DMS53 (cell line): ENCODE results near the gene SRD5A3.

Source experiments
- DNase-seq: peaks from one replicate; lab custom pipeline; 2025; lab: John Stamatoyannopoulos, UW

SRD5A3 gene

DNA sequence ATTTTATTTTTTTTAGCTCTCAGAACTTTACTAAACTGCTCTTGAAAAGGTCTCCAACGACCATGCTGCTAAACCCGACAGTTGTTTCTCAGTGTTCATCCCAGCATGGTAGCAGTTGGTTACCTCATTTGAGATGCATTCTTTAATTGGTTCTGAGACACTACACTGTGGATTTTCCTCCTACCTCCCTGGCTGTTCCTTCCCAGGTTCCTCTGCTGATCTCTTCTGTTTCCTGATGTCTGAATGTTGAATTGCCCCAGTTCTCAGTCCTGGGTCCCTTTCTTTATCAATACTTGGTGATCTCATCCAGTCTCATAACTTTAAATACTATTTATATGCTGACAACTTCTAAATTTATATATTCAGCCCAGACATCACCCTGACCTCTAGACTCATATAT, 30.7 kb downstream of the SRD5A3 start:
- no peak for DNase-seq

DNA sequence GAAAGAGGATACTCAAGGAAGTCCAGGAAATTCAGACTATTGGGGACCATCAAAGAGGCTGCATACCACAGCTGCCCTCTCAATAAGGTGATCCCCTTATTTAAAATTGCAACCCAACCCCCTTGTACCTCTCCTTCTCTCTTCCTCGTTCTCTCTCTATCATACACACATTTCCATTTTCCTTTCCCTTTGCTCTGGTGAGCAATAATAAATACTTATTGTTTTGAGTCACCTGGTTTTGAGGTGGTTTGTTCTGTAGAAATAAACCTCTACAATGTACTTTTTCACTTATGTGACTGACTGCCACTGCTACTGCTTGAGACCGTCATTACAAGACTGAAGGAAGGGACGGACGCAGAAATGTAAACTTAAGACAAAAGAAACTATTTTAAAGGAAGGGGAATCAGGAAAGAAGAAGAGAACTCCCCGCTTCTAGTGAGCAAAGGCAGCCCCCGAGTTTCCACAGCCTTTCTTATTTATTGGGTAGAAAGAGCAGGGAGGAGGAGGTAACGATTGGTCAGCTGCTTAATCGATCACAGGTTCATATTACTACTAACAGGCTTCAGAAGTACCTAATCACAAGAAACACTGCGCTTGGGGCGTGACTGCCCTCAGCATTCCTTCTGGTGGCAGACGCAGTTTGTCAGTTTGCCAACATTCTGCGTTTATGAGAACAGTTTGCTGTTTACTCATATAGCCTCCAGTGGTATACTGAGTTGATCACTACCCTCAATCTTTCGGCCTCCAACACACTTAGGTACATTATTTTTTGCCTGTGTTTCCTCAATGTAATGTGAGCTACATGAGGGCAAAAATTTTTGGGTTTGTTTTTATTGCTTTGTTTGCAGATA, 32.8 kb downstream of the SRD5A3 start:
- DNase-seq = no peak

DNA sequence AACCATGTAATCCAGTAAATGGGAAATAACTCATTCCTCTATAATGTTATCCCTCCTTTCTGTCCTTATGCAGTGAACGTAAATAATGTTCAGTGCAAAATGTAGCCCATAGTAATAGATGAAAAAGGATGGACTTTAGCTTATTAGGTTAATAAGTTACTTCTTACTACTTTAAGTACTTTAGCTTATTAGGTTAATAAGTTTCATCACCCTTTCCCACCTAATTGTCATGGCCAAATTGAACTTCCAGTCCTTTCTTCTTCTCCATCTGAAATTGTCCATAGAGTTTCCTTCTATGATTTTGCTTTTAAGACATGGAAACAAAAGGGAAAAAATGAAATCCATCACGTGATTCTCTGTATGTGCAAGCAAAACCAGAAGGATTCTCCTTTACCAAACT, 34.5 kb downstream of the SRD5A3 start:
- DNase-seq = no peak

- no peak for DNase-seq
Measured at GRCh38 chr4:55381502-55381901, 35.5 kb downstream of the SRD5A3 start.

DNA sequence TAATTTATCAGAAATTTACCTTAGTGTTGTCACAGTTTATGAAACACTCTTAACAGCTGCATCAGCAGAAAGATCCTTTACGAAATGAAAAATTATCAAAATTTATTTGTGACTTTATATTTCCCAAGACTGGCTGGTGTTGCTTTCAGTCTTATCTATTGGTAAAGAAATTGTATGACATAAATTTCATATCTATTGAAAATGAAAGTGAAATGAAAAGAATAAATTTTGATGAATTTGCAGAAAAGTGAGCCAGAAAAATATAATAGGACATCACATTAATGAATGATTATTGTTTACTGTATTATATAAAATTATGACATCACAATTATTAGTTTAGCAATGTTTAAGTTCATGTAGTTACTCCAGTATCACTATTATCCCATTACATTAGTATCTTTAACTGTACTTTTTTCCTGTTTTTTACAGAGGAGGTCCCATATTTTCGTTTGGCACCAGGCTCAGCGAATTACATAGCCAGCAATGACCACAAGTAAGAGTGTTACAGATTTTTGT, 36.5 kb downstream of the SRD5A3 start:
- no peak for DNase-seq

DNA sequence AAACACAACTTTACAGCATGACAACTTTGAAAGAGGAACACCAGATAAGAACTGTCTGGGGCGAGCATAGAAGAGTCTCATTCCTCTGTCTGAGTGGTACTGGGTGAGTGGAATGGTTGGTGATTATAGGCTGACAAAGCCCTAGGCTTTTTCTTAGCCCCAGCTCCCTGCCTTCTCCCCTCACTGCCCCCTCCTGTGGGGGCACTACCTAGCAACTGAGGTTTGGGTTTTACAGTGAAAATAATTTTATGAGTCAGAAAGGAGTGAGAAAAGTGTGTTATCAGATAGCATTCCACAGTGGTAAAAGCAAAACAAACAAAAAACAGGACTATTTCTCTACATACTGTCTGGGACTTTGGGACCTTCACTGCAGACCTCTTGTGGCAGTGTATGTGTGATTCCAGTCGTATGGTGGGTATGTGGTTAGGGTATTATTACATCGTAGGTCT, 39.2 kb downstream of the SRD5A3 start:
- DNase-seq = no peak

GRCh38 chr4:55386073-55386472, 40.0 kb downstream of the SRD5A3 start:
- peak; percentile 35 for DNase-seq

- no peak for DNase-seq
Measured at GRCh38 chr4:55386840-55387239, 40.8 kb downstream of the SRD5A3 start.

- peak; percentile 60 for DNase-seq
Measured at GRCh38 chr4:55393461-55394320, 47.6 kb downstream of the SRD5A3 start.

GRCh38 chr4:55395218-55395528, 49.1 kb downstream of the SRD5A3 start:
- no peak for DNase-seq

GRCh38 chr4:55395529-55396307, 49.7 kb downstream of the SRD5A3 start, which contains the start of gene TMEM165:
TMEM165 (plus strand) TSS chr4:55395957; CDS start chr4:55396190, 233 bp downstream.
- DNase-seq = peak; percentile 94

DNA sequence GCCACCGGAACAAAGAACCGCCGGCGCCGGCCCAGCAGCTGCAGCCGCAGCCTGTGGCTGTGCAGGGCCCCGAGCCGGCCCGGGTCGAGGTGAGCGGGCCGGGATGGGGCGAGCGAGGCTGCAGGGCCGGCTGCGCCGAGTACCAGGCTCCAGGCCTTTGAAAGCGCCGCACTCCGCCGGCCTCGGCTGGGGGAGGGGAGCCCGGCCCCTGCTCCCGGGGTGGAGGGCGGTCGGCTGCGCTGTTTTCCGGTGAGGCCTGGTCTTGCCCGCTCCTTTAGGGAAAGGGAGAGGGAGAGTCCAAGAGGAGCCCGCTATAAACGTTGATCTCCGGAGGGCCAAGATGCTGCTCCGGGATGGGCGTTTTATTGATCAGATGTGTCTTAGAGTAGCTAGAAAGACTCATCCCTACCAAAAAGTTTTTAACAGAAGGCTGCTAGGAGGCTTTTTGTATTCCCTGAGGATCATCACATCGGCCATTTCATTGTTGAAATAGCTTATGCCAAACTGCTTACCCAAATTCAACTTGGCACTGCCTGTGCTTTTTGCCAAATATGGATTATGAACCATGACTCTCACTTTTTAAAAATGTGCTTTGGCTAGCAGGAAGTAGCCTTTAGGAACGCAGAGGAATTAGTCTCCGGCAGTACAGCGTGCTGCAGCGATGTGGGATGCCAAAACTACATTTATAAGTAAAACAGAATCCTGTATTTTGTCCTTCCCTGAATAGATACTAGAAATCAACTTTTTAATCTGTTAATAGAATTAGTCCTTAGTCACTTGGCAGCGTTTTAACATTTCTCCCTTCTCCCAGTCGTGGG, 50.5 kb downstream of the SRD5A3 start:
- peak; percentile 59 for DNase-seq

DNA sequence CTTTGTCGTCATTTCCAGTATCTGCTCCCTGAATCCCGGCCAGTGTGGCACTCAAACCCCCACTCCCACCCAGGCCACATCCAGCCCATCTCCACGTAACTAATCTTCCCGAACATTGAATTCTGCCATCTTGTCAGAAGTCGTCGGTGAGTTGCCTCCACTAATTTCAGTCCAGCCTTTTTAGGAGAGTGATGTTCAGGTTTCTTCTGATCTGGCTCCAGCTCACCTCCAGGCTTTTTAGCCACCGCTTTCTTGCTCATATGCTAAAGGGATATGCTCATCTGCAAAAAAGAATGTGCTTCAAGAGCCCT, 51.0 kb downstream of the SRD5A3 start:
- peak; percentile 38 for DNase-seq

- peak; percentile 14 for DNase-seq
Measured at GRCh38 chr4:55397520-55398321, 51.7 kb downstream of the SRD5A3 start.

GRCh38 chr4:55398461-55398860, 52.4 kb downstream of the SRD5A3 start:
- no peak for DNase-seq

- peak; percentile 30 for DNase-seq
Measured at GRCh38 chr4:55398966-55399365, 52.9 kb downstream of the SRD5A3 start.

GRCh38 chr4:55399581-55399980, 53.5 kb downstream of the SRD5A3 start:
- DNase-seq = no peak

DNA sequence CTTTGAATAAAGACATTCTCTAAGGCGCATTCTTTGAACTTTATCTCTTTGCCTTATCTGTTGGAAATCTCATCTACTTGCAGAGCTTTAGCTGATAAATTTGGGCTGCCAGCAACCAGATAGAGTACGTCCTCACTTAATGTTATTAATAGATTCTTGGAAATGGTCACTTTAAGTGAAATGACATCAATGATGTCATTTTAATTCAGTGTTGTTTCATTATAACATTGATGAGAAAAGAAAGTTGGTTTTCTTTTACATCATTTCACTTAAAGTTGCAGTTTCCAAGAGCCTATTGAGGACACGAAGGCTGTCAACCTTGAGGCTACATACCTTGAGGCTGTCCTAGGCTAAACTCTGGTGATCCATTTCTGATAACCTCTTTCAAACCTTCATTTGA, 59.0 kb downstream of the SRD5A3 start:
- DNase-seq = no peak

DNA sequence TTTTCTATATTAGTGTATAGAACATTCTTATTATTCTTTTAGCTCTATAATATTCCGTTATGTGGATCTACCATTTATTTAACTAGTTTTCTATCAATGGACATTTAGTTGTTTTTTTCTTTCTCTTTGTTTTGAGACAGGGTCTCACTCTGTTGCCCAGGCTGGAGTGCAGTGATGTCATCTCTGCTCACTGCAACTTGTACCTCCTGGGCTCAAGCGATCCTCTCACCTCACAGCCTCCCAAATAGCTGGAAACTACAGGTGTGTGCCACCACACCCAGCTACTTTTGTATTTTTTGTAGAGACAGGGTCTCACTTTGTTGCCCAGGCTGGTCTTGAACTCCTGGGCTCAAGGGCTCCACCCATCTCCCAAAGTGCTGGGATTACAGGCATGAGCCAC, 60.5 kb downstream of the SRD5A3 start:
- no peak for DNase-seq

DNA sequence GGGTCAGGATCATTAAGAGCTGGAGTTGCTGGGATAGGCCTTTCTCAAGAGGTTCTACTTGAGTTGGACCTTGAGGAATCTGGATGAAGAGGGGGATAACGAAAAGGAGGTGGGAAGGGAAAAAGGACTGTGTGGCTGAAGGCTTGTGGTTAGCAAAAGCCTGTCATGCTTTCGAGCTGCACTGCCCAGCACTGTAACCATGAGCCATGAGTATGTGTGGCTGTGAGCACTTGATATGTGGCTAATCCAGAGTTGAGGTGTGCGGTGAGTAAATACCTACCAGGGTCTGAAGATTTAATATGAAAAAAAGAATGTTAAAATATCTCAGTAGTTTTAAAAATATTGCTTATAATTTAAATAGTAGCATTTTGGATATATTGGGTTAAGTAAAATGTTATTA, 61.1 kb downstream of the SRD5A3 start:
- DNase-seq = no peak

- DNase-seq = no peak
Measured at GRCh38 chr4:55407764-55408163, 61.7 kb downstream of the SRD5A3 start.
